ENCODE data around the gene IFIT1.

Gene IFIT1

DNA sequence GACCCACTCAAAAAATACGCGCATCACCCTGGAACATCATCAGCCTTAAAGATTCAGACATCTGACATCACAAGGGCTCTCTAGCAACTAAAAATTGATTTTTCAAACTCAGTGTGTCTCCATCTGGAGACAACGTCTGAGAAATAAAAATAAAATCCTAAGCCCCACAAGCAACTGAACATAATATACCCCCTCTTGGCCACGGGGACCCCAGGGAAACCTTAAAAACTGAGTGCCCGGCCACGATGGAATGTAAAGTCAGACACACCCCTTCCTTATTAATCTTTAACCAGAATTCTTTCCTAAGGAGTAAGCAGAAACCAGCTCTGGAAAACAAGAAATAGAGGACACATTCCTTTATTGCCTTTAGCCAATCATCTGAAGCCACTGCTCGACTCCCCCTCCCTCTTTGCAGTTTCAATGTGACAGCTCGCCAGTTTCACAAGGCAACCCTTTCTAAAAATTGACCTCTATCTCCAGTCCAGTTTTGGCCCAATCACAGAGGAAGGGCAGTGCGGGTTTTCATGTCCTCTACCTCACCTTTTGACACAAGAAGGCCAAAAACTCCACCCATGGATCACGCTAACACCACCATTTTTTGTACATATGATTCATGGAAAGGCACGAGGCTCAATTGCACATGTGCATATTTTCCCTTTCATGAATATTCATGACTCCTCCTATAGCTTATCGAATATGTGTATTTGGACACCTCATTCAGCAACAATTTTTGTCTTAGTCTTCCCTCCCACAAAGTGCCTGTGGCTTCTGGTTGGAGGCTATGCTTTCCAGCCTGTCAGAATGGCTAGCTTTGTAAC is 40.4 kb upstream of the IFIT1 start:
- Histone ChIP-seq H3K27me3 (ENCODE audit: insufficient read depth, low read length) (no peaks in the 10 kb centered on the region), H3K9me2 (ENCODE audit: low read depth, low read length) (no peaks in the 10 kb centered on the region), H3K4me2 (ENCODE audit: low read length) (no peak overlapping the region), H3K27ac (ENCODE audit: low read depth, low read length, poor library complexity, severe bottlenecking) (no peak overlapping the region), H3F3A (ENCODE audit: insufficient read depth, low read length) (no peaks in the 10 kb centered on the region), H3K4me3 (ENCODE audit: low read depth, low read length, poor library complexity, severe bottlenecking) (no peak overlapping the region), H3K4me1 (ENCODE audit: insufficient read depth, low read length, severe bottlenecking) (no peaks in the 10 kb centered on the region), H3K9me3 (ENCODE audit: low read length) (no peaks in the 10 kb centered on the region), H2AFZ (ENCODE audit: low read length) (no peak overlapping the region), H4K20me1 (ENCODE audit: insufficient read depth, low read length) (no peaks in the 10 kb centered on the region), H3K79me2 (ENCODE audit: insufficient read depth, low read length) (no peaks in the 10 kb centered on the region), H3K36me3 (ENCODE audit: insufficient read depth, low read length) (no peaks in the 10 kb centered on the region), H3K9ac (ENCODE audit: low read length) (no peak overlapping the region)
- TF ChIP-seq, protein P1, sequence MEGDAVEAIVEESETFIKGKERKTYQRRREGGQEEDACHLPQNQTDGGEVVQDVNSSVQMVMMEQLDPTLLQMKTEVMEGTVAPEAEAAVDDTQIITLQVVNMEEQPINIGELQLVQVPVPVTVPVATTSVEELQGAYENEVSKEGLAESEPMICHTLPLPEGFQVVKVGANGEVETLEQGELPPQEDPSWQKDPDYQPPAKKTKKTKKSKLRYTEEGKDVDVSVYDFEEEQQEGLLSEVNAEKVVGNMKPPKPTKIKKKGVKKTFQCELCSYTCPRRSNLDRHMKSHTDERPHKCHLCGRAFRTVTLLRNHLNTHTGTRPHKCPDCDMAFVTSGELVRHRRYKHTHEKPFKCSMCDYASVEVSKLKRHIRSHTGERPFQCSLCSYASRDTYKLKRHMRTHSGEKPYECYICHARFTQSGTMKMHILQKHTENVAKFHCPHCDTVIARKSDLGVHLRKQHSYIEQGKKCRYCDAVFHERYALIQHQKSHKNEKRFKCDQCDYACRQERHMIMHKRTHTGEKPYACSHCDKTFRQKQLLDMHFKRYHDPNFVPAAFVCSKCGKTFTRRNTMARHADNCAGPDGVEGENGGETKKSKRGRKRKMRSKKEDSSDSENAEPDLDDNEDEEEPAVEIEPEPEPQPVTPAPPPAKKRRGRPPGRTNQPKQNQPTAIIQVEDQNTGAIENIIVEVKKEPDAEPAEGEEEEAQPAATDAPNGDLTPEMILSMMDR (IDR thresholded peaks at IDR 0.05; ENCODE audit: low read length), result no peak
- TF ChIP-seq EZH2 (IDR thresholded peaks at IDR 0.05; ENCODE audit: borderline replicate concordance, low read length), result no peak

DNA sequence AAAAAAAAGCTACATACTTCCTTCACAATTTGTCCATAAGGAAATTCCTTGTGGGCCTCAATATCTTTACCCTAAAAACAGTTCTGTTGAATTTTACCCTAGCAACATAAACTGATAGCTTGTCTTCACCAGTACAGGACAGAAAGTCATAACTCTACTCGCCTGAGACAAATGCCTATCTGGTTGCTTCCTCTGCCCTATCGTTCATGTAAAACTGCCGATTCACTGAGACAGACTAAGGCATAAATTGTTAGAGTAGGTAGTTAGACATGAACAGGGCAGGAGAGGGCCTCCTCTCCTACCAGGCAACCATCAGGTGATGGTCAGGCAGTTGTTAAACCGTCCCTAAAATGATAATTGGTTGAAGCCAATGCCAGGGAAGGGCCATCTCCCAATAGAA is 39.6 kb upstream of the IFIT1 start:
- H3K4me1 ChIP-seq (ENCODE audit: insufficient read depth, low read length, severe bottlenecking), result no peaks in the 10 kb centered on the region
- no peaks in the 10 kb centered on the region for H3K27me3 ChIP-seq (ENCODE audit: insufficient read depth, low read length)

DNA sequence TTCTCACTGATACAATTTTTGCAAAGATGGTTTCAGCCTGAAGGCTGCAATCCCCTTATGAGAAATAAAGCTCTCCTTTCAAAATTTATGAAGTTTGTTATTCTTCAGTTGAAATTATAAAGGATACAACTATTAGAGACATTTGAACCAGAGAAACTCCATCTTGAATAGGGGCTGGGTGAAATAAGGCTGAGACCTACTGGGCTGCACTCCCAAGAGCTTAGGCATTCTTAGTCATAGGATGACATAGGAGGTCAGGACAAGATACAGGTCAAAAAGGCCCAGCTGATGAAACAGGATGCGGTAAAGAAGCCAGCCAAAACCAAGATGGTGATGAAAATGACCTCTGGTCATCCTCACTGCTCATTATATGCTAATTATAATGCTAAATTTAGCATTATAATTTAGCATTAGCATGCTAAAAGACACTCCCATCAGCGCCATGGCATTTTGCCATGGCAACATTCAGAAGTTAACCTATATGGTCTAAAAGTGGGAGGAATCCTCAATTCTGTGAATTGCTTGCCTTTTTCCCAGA is 37.0 kb upstream of the IFIT1 start:
- Histone ChIP-seq H3K9me2 (ENCODE audit: low read depth, low read length) (no peaks in the 10 kb centered on the region), H2AFZ (ENCODE audit: low read length) (no peak overlapping the region), H3K4me3 (ENCODE audit: low read depth, low read length, poor library complexity, severe bottlenecking) (no peak overlapping the region), H3F3A (ENCODE audit: insufficient read depth, low read length) (no peaks in the 10 kb centered on the region), H3K9ac (ENCODE audit: low read length) (no peak overlapping the region), H3K36me3 (ENCODE audit: insufficient read depth, low read length) (no peaks in the 10 kb centered on the region), H3K9me3 (ENCODE audit: low read length) (no peaks in the 10 kb centered on the region), H3K79me2 (ENCODE audit: insufficient read depth, low read length) (no peaks in the 10 kb centered on the region), H3K4me1 (ENCODE audit: insufficient read depth, low read length, severe bottlenecking) (no peaks in the 10 kb centered on the region), H3K27ac (ENCODE audit: low read depth, low read length, poor library complexity, severe bottlenecking) (no peak overlapping the region), H3K27me3 (ENCODE audit: insufficient read depth, low read length) (no peaks in the 10 kb centered on the region), H4K20me1 (ENCODE audit: insufficient read depth, low read length) (no peaks in the 10 kb centered on the region), H3K4me2 (ENCODE audit: low read length) (no peak overlapping the region)
- TF ChIP-seq EZH2 (IDR thresholded peaks at IDR 0.05; ENCODE audit: borderline replicate concordance, low read length), result no peak
- TF ChIP-seq, protein P1 (IDR thresholded peaks at IDR 0.05; ENCODE audit: low read length), result no peak

More for the DNA sequence above, 39.6 kb upstream of the IFIT1 start:
- Histone ChIP-seq H3K27ac (ENCODE audit: low read depth, low read length, poor library complexity, severe bottlenecking) (no peak overlapping the region), H4K20me1 (ENCODE audit: insufficient read depth, low read length) (no peaks in the 10 kb centered on the region), H2AFZ (ENCODE audit: low read length) (no peak overlapping the region), H3K9me3 (ENCODE audit: low read length) (no peaks in the 10 kb centered on the region), H3K36me3 (ENCODE audit: insufficient read depth, low read length) (no peaks in the 10 kb centered on the region), H3K4me2 (ENCODE audit: low read length) (no peak overlapping the region), H3F3A (ENCODE audit: insufficient read depth, low read length) (no peaks in the 10 kb centered on the region), H3K79me2 (ENCODE audit: insufficient read depth, low read length) (no peaks in the 10 kb centered on the region), H3K4me3 (ENCODE audit: low read depth, low read length, poor library complexity, severe bottlenecking) (no peak overlapping the region), H3K9ac (ENCODE audit: low read length) (no peak overlapping the region), H3K9me2 (ENCODE audit: low read depth, low read length) (no peaks in the 10 kb centered on the region)
- no peak for TF ChIP-seq EZH2 (IDR thresholded peaks at IDR 0.05; ENCODE audit: borderline replicate concordance, low read length)
- TF ChIP-seq, protein P1 (IDR thresholded peaks at IDR 0.05; ENCODE audit: low read length), result no peak
